ENCODE measurements around the gene CAMSAP1.

DNA sequence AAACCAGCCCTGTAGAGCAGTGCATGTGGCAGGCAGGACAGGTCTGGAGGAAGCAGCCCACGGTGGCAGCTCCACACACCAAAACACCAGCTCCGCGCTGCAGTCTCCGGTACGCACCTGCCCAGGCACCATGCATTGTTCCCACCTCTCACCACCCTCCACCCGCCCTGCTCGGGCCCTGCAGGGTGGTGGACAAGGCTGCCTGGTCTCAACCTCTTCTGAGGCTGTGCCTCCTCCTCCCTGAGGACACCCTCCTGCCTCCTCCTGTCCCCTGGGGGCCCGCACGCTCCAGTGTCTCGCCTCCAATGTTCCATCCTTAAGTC is 109.1 kb downstream of the CAMSAP1 start:
- TF ChIP-seq YY1 (IDR thresholded peaks at IDR 0.05; ENCODE audit: insufficient read depth, insufficient read length): no peak
- no peak for TF ChIP-seq SUZ12 (IDR thresholded peaks at IDR 0.05; ENCODE audit: extremely low read depth, insufficient read depth, insufficient read length)
- no peak for TF ChIP-seq ZNF274 (IDR thresholded peaks at IDR 0.05; ENCODE audit: low read depth, low read length)
